ENCODE measurements around the gene PILRA.
"Not testable (repeated sequence)": the region's sequence is repeated elsewhere in the genome, so short reads cannot be mapped to it uniquely, and the experiment has no call there.

The PILRA gene

GRCh38 chr7:100435401-100436304, 62.4 kb downstream of the PILRA start:
- no peak for DNase-seq

GRCh38 chr7:100437150-100438100, 64.1 kb downstream of the PILRA start:
- no peak for DNase-seq

- DNase-seq: no peak
These were observed 64.9 kb downstream of the PILRA start for GRCh38 chr7:100438172-100438571.

- not testable (repeated sequence) for DNase-seq
These were observed 65.4 kb downstream of the PILRA start for GRCh38 chr7:100438731-100439130.

- not testable (repeated sequence) for DNase-seq
These were observed 66.0 kb downstream of the PILRA start for GRCh38 chr7:100439244-100439643.

- DNase-seq: no peak
These were observed 68.6 kb downstream of the PILRA start for GRCh38 chr7:100441641-100442535.

- no peak for DNase-seq
These were observed 70.0 kb downstream of the PILRA start for GRCh38 chr7:100443096-100443840.

GRCh38 chr7:100444311-100445278, 71.3 kb downstream of the PILRA start:
- no peak for DNase-seq

- no peak for DNase-seq
These were observed 72.8 kb downstream of the PILRA start for GRCh38 chr7:100446040-100446439.

GRCh38 chr7:100447363-100447762, 74.1 kb downstream of the PILRA start:
- DNase-seq: not testable (repeated sequence)

- DNase-seq: no peak
These were observed 76.0 kb downstream of the PILRA start for GRCh38 chr7:100449190-100449795.
